ENCODE results near the gene PARD3.

DNA sequence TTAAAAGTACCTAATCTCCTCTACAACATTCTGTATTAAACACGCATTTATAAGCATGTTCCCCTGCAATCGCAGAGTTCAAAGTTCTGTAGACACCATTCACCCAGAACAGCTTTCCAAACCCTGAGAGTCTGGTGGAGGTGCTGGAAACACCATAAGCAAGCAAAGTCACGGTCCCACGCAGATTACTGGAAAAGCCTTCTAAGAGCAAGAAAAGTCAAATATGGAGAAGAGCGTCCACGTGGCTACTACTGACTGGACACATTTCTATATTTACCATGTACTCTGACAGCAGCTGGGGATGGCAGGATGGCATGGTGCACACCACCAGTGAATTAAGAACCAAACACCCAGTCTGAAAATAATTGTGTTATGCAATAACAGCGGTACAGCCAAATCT is 97.7 kb downstream of the PARD3 start:
- TF ChIP-seq, protein P1, sequence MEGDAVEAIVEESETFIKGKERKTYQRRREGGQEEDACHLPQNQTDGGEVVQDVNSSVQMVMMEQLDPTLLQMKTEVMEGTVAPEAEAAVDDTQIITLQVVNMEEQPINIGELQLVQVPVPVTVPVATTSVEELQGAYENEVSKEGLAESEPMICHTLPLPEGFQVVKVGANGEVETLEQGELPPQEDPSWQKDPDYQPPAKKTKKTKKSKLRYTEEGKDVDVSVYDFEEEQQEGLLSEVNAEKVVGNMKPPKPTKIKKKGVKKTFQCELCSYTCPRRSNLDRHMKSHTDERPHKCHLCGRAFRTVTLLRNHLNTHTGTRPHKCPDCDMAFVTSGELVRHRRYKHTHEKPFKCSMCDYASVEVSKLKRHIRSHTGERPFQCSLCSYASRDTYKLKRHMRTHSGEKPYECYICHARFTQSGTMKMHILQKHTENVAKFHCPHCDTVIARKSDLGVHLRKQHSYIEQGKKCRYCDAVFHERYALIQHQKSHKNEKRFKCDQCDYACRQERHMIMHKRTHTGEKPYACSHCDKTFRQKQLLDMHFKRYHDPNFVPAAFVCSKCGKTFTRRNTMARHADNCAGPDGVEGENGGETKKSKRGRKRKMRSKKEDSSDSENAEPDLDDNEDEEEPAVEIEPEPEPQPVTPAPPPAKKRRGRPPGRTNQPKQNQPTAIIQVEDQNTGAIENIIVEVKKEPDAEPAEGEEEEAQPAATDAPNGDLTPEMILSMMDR (IDR thresholded peaks at IDR 0.05) = no peak
- TF ChIP-seq POLR2A (IDR thresholded peaks at IDR 0.05) = no peak
